HG03175 (cell line): ENCODE measurements around the gene TWF2.

Experiments used
- ATAC-seq: cut with Tn5 transposase; IDR thresholded peaks from one replicate; pipeline ENCODE4 v1.9.1; 2021; ENCODE audit warnings: mild to moderate bottlenecking, moderate library complexity; ENCODE audit not compliant: unreplicated experiment

TWF2 gene

GRCh38 chr3:52223449-52224408 lies 15.2 kb downstream of the TWF2 start:
- no peak for ATAC-seq

DNA sequence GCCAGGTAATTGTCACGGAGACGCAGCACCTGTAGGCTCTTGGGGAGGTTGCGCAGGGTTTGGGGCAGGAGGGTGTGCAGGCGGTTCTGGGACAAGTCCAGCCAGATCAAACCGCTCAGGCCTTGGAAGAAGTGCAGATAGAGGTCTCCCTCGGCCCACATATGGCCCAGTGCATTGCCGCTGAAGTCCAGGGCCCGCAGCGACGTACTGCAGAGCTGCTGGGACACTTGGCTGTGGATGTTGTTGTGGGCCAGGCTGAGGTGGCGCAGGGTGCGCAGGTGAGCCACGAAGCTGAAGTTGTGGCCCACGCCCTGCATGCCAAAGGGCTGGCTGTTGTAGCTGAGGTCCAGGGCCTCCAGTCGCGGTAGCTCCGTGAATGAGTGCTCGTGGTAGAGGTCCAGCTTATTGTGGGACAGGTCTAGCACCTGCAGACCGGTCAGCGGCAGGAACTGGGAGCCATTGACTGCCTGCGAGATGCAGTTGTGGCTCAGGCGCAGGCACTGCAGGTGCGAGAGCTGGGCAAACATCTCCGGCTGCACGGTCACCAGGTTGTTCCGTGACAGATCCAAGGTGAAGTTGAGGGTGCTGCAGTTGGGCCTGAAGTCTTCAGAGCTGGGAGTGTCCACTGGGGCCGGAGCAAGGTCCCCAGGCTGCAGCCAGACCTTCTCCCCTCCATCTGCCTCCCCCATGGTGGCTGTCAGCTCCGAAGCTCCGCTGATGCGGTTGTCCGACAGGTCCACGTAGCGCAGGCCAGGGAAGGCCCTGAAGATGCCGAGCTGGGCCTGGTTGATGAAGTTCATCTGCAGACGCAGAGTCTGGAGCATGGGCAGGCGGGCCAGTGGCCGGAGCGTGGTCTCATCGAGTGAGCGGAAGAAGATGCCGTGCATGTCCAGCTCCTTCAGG lies 16.4 kb downstream of the TWF2 start:
- ATAC-seq: no peak

- ATAC-seq: no peak
These were observed 17.2 kb downstream of the TWF2 start for GRCh38 chr3:52221563-52222318.

GRCh38 chr3:52221141-52221562 lies 17.8 kb downstream of the TWF2 start:
- no peak for ATAC-seq

DNA sequence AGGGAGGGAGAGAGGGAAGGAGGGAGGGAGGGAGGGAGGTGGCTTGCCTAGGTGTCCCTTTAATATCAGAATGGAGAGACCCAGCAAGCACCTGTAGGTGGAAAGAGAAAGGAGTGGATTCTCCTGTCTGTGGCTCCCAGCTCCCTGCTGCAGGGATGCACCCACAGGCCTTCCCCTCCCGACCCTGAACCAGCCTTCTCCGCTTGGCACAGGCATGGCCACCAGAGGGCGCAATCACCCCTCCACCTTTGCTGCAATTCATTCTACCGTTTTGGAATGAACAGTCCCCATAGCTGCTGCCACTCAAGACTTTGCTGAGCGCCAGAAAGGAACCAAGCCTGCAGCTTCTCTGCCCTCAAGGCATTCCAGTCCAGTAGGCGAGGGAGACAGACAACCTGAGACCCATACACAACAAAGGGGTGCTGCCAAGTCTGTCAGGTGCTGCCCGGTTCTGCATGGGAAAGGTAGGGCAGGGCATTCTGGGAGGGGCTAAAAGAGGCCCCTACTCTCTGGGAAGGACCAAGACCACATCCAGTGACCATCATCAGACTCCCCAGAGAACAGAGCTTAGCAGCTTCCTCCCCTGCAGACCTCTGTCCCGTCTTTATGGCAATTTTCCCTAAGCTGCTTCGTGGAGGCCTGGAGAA lies 18.5 kb downstream of the TWF2 start:
- ATAC-seq: peak; percentile 63

DNA sequence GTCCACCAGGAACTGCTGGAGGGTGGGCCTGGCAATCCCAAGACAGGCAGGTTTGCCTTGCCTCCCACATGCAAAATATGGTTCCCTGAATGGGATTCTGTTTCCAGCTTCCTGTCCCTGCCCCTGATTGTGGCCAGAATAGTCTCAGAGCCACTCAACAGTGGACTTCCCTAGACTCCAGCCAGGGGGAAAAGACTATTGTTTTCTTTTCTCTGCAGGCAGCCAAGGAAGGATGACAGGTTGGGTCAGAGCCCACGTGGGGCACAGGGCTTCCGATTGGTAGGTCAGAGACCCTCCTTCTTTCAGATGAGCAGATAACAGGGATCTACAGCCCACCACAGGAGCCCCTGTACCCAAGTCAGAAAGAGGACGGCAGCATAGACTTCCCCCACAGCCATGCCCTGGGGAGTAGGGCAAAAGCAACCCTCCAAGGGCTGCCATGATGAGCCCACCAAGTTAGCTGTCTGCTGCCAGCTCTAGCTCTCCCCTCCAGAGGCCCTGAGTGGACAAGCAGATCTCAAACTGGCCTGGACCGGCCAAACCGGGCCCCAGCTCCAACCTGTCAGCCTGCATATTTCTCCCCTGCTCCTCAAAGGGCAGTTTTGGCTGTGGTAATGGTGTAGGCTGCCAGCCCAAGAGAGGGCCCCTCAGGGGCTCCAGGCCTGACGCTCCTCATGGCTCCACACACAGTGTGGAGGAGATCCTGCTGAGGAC lies 19.9 kb downstream of the TWF2 start:
- ATAC-seq: no peak

DNA sequence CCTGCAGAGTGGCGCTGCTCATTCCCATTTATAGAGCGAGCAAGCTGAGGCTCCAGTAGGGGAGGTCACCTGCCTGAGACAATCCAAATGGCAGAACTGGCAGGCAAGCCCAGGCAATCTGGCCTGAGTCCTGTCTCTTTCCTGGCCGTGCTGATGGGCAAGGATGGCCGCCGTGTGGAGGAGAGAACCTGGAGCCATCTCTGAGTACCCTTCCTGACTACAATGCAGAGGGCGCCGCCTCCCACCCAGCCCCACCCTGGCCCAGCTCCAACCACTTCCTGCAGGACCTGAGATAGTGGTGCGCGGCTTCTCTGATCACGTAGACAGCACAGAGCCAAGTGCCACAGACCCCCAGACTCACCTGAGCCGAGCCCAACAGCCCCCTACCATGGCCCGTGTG lies 20.5 kb downstream of the TWF2 start:
- no peak for ATAC-seq

- no peak for ATAC-seq
These were observed 20.9 kb downstream of the TWF2 start for GRCh38 chr3:52218026-52218425.

GRCh38 chr3:52217409-52217805 lies 21.6 kb downstream of the TWF2 start:
- no peak for ATAC-seq

DNA sequence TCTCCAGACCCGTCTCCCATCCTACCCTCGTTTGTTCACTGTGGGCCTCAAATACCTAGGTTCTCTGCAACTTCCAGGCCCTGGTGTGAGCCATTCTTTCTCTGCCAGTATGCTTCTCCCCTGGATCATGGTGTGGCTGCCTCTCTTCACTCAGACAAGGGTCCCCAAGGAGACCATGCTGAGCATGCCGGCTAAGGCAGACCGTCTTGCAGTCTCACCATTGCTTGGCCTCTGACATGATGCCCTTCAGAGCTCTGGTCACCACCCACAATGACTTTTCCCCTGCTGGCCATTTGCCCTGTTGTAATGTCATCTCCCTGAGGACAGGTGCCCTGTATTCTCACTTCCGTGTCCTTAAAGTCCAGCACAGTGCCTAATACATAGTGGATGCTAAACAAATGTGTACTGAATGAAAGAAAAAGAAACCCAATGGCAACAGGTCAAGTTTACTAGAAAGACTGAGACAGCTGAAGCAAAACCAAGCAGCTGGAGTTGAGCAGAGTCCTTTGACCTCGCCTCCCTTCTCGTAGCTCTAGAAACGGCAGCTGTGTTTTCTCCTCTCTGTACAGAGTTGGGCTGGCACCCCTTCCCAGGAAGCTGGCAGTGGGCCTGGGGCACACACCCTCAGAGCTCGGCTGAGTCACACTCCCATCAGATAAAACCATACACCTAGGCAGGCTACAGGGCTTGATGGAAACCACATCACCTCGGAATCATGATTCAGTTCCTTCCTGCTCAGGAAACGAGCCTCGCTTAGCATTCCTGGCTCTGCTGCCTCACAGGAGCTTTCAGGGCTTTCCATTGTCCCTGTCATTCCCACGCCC lies 22.2 kb downstream of the TWF2 start:
- ATAC-seq: no peak

GRCh38 chr3:52215351-52215750 lies 23.6 kb downstream of the TWF2 start:
- ATAC-seq: no peak

DNA sequence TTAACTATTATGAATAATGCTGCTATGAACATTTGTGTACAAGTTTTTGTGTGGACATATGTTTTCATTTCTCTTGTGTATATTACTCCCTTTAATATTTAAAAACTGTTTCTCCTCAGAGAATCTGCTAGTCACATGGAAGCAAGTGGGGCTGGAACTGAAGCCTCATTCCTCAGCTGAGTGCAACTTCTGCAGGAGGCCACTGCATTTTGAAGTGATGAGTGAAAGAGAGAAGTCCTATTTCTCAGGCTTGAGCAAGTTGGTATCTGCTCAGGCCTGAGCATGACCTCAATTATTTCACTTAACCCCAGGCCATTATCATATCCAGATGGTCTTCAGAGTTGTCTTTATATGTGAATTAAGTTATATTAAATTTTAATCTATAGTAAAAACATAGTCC lies 25.1 kb downstream of the TWF2 start:
- ATAC-seq: no peak

DNA sequence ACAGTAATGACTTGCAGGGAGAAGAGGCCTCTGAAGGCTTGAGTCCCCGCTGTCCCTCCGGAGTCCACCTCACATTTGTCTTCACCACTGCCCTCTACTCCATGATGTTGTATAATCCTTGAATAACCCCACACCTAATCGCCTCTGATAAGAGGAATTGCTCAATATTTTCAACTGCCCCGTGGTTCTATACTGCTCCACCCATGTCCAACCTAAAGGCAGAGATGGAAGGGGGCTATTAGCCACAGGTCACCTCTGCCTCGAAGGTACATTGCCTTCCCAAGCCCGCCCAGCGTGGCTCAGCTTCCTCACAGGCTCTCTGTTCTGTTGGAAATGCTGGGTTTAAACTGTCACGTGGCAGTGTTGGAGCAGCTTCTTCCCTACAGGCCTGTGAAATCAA lies 26.0 kb downstream of the TWF2 start:
- no peak for ATAC-seq

DNA sequence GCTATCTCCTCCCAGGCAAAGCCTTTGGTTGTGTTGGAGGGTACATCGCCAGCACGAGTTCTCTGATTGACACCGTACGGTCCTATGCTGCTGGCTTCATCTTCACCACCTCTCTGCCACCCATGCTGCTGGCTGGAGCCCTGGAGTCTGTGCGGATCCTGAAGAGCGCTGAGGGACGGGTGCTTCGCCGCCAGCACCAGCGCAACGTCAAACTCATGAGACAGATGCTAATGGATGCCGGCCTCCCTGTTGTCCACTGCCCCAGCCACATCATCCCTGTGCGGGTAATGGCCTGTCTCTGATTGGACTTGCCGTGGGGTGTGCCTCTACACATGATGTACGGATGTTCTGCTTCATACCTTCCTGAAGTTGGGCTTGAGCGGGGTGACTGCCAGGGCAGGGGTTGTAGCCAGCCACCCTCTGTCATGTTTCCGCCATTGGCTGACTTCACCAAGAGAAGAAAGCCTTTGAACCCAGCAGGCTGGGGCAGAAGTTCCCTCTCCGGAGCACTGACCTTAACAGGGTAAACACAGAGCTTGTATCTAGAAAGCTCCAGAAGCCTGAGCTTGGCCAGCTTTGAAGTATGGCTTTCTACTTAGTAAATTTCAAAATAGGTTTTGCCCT lies 27.6 kb downstream of the TWF2 start:
- ATAC-seq: no peak

DNA sequence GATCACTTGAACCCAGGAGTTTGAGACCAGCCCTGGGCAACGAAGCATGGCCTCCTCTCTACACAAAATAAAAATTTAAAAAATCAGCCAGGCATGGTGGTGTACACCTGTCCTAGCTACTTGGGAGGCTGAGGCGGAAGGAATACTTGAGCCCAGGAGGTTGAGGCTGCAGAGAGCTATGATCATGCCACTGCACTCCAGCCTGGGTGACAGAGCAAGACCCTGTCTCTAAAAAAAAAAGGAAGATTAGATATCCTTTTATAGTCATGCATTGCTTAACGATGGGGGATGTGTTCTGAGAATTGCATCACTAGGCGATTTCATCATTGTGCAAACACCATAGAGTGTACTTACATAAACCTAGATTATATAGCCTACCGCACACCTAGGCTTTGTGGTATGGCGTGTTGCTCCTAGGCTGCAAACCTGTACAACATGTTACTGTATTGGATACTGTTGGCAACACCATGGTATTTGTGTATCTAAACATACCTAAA lies 28.4 kb downstream of the TWF2 start:
- ATAC-seq: no peak

GRCh38 chr3:52210037-52210436 lies 28.9 kb downstream of the TWF2 start:
- no peak for ATAC-seq

DNA sequence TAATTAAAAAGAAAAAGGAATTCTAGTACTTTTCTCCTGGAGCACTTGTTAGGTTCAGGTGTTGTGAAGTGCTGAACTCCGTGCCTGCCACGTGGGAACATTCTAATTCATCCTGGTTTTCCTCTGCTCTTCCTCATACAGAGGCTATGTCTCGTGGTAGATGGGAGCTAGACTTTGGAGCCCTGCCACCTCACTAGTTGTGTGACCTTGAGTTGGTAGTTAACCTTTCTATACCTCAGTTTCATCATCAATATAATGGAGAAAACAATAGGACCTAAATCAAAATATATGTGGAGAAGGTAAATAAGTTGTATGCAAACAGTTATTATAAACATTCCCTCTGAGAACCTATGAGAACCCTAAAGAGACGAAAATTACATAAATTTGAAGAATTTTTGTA lies 30.4 kb downstream of the TWF2 start:
- no peak for ATAC-seq

GRCh38 chr3:52205727-52206372 lies 33.1 kb downstream of the TWF2 start:
- no peak for ATAC-seq
